HepG2 (cell line): ENCODE measurements around the gene CBL.

Experiments
- BHLHE40 ChIP-seq: IDR thresholded peaks from 2 replicates; pipeline ENCODE4 v1.6.1; 2011; ENCODE audit warnings: low read length, improper control_type of control experiment
- NR3C1 ChIP-seq: sonication (generic); formaldehyde crosslinking; IDR thresholded peaks from 2 replicates; pipeline ENCODE4 v1.4.0; 2020; ENCODE audit warnings: missing genetic modification reagents
- POLR2AphosphoS2 ChIP-seq: IDR thresholded peaks from 2 replicates; pipeline ENCODE4 v1.6.1; 2011; ENCODE audit warnings: low read depth, low read length, improper control_type of control experiment
- REL ChIP-seq: sonication (generic); formaldehyde crosslinking; conservative IDR thresholded peaks from 2 replicates; pipeline ENCODE4 v1.8.0; 2022; ENCODE audit warnings: mild to moderate bottlenecking, missing genetic modification reagents, moderate library complexity
- TEAD2 ChIP-seq: sonication (generic); formaldehyde crosslinking; IDR thresholded peaks from 2 replicates; pipeline ENCODE4 v1.9.0; 2021; ENCODE audit warnings: missing genetic modification reagents
- ZBTB7A ChIP-seq: sonication (generic); formaldehyde crosslinking; IDR thresholded peaks from 2 replicates; pipeline ENCODE4 v1.8.0; 2022; ENCODE audit warnings: mild to moderate bottlenecking, missing genetic modification reagents
- ZNF160 ChIP-seq: sonication (generic); formaldehyde crosslinking; IDR thresholded peaks from 2 replicates; pipeline ENCODE4 v1.8.0; 2022; ENCODE audit warnings: mild to moderate bottlenecking, inconsistent platforms, missing genetic modification reagents
- TF ChIP-seq, protein P1 (sequence below): sonication (generic); formaldehyde crosslinking; IDR thresholded peaks from 2 replicates; pipeline ENCODE4 v1.9.0; 2021; ENCODE audit warnings: missing genetic modification reagents, mild to moderate bottlenecking, borderline replicate concordance
- TF ChIP-seq, protein P2 (sequence below): sonication (generic); formaldehyde crosslinking; IDR thresholded peaks from 2 replicates; pipeline ENCODE4 v1.5.1; 2020; ENCODE audit warnings: mild to moderate bottlenecking, missing genetic modification reagents, moderate library complexity
- TF ChIP-seq, protein P3 (sequence below): sonication (generic); formaldehyde crosslinking; IDR thresholded peaks from 2 replicates; pipeline ENCODE4 v1.4.0; 2020; ENCODE audit warnings: missing genetic modification reagents, borderline replicate concordance

DNA sequence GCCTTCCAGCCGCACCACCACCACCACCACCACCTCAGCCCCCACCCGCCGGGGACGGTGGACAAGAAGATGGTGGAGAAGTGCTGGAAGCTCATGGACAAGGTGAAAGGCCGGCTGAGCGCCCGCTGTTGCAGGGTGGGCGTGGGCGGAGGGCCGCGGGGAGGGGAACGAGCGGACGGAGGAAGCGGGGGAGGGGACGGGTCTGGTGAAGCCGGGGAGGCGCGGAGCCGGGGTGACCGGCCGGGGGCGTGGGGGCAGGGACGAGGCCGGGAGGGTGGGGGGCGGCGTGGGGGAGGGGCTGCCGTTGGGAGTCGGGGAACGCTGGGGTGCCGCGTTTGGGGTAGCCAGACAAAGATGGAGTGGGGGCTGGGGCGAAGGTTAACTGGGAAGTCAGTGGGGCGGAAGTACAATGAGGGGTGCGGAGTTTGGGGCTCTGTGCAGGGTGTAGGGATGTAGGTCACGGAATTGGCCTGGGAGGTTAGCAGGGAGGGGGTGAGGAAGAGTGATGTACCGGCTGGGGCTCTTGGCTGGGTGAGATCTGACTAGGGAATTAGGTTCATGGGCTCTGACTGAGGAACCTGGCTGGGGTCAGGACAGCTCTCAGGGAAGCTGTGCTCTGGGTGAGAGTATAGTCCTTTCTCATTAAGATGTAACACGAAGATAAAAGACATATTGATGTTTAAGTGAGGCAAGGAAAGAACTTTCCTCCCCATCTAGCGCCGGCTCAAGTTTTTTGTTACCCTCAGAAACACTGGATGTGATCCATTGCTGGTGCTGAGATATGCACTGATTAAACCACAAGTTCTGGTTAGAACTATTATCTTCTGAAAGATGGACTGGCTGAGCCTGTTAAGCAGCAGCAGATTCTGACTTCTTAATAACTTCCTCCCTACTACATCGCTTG is 624 bp downstream of the CBL start:
- no peak for TF ChIP-seq ZNF160 (CRISPR knock-in tag)
- TF ChIP-seq, protein P1, sequence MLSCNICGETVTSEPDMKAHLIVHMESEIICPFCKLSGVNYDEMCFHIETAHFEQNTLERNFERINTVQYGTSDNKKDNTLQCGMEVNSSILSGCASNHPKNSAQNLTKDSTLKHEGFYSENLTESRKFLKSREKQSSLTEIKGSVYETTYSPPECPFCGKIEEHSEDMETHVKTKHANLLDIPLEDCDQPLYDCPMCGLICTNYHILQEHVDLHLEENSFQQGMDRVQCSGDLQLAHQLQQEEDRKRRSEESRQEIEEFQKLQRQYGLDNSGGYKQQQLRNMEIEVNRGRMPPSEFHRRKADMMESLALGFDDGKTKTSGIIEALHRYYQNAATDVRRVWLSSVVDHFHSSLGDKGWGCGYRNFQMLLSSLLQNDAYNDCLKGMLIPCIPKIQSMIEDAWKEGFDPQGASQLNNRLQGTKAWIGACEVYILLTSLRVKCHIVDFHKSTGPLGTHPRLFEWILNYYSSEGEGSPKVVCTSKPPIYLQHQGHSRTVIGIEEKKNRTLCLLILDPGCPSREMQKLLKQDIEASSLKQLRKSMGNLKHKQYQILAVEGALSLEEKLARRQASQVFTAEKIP: no peak
- TF ChIP-seq REL (CRISPR knock-in tag): no peak
- TF ChIP-seq NR3C1 (CRISPR knock-in tag): no peak
- TF ChIP-seq POLR2AphosphoS2: no peak
- TF ChIP-seq, protein P2, sequence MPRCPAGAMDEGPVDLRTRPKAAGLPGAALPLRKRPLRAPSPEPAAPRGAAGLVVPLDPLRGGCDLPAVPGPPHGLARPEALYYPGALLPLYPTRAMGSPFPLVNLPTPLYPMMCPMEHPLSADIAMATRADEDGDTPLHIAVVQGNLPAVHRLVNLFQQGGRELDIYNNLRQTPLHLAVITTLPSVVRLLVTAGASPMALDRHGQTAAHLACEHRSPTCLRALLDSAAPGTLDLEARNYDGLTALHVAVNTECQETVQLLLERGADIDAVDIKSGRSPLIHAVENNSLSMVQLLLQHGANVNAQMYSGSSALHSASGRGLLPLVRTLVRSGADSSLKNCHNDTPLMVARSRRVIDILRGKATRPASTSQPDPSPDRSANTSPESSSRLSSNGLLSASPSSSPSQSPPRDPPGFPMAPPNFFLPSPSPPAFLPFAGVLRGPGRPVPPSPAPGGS (CRISPR knock-in tag): no peak
- TF ChIP-seq ZBTB7A: no peak
- TF ChIP-seq TEAD2: no peak
- TF ChIP-seq BHLHE40: no peak
- TF ChIP-seq, protein P3, sequence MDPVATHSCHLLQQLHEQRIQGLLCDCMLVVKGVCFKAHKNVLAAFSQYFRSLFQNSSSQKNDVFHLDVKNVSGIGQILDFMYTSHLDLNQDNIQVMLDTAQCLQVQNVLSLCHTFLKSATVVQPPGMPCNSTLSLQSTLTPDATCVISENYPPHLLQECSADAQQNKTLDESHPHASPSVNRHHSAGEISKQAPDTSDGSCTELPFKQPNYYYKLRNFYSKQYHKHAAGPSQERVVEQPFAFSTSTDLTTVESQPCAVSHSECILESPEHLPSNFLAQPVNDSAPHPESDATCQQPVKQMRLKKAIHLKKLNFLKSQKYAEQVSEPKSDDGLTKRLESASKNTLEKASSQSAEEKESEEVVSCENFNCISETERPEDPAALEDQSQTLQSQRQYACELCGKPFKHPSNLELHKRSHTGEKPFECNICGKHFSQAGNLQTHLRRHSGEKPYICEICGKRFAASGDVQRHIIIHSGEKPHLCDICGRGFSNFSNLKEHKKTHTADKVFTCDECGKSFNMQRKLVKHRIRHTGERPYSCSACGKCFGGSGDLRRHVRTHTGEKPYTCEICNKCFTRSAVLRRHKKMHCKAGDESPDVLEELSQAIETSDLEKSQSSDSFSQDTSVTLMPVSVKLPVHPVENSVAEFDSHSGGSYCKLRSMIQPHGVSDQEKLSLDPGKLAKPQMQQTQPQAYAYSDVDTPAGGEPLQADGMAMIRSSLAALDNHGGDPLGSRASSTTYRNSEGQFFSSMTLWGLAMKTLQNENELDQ (CRISPR knock-in tag): no peak
